Hepatic stellate cell (primary cell): ENCODE results near the gene HAGH.
"Not testable (repeated sequence)": the region's sequence is repeated elsewhere in the genome, so short reads cannot be mapped to it uniquely, and the experiment has no call there.

Experiments used
- DNase-seq: peaks from one replicate; pipeline ENCODE4 v3.0.0; 2011; ENCODE audit warnings: low spot score

HAGH gene

DNA sequence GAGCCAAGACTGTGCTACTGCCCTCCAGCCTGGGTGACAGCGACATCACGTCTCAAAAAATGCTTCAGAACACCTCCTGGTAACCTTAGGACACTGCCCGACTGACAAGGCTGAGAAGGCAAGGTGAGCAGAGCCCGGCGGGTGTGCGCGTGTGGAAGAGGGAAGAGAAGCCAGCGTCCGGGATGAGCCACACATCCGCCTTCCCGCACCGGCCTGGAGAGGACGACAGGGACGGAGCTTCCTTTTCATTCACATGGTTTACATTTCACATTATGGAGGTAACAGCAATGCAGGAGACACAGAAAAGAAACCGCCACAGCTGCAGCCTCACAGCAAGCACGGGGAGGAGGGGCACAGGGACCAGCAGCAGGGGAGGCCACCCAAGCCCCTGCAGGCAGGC lies 16.5 kb downstream of the HAGH start:
- no peak for DNase-seq

- DNase-seq: no peak
Measured at GRCh38 chr16:1809281-1809801, 17.3 kb downstream of the HAGH start.

GRCh38 chr16:1808691-1809090 lies 17.9 kb downstream of the HAGH start:
- no peak for DNase-seq

GRCh38 chr16:1807626-1808025 lies 19.0 kb downstream of the HAGH start:
- no peak for DNase-seq

GRCh38 chr16:1800701-1801100 lies 25.9 kb downstream of the HAGH start:
- no peak for DNase-seq

- not testable (repeated sequence) for DNase-seq
Measured at GRCh38 chr16:1799263-1799662, 27.4 kb downstream of the HAGH start.

DNA sequence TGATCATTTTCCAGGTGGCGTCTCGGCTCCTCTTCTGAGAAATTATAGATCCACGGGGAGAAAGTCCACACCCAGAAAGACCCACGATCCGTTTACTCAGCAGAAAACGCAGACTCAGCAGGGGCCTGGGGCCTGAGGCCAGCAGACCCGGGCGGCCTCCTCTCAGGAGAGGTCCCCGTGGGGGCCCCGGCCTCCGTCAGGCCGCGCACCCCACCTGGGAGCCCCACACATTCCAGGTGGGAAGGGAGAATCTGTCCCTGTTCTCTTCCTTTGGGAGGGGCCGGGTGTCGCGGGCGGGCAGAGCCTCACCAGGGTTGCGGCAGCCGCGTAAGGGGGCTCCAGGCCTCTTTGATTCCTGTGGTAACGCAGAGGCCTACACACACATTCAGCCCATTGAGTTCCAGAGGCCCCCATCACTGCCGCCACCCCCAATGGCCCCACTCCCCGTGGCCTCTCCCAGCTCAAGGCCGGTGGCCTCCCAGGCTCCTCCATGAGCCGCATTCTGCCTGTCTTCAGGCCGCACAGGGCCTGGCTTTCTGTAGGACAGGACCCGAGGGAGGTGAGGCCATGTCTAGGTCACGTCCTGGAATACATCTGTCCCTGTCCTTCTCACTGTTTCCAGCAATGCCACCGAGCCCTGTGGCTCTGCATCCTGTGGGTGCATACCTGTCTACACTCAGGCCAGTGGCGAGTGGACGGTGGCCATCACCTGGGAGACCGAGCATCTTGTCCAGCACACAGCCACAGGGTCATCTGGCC lies 31.5 kb downstream of the HAGH start:
- no peak for DNase-seq

- DNase-seq: no peak
Measured at GRCh38 chr16:1794221-1794871, 32.3 kb downstream of the HAGH start.

DNA sequence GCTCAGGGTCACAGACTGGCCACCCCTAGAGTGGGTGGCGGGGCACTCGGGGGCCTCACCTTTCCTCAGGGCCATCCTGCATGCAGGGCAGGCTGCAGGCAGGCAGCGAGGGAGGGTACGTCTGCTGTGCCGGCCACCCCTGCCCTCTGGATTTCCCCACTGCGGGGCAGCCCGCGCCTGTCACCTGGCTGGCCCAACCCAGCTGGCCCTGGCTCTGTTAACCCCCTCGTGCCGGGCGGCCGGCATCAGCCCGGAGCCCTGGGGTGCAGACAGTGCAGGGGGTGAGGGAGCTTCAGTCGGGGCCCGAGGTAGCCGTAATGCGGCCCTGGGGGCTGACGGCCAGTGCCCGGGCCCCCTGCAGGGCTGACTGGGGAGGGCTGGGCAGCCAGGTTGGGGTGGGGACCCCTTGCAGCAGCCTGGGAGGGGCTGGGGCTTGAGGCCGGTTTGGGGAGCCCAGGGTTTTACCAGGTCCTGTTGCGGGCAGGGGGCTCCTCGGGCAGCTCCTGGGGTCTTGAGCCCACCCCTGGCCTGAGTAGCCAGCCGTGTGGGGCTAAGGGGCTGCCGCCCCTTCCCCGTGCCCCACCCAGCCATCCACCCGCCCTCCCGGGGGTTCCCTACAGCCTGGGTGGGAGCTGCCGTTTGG lies 32.9 kb downstream of the HAGH start, which contains the start of gene IGFALS:
Gene IGFALS, minus strand, starts transcription at position 128 of the 643 bp plus-strand sequence. Its CDS starts 53 bp downstream, at position 75.
- no peak for DNase-seq

DNA sequence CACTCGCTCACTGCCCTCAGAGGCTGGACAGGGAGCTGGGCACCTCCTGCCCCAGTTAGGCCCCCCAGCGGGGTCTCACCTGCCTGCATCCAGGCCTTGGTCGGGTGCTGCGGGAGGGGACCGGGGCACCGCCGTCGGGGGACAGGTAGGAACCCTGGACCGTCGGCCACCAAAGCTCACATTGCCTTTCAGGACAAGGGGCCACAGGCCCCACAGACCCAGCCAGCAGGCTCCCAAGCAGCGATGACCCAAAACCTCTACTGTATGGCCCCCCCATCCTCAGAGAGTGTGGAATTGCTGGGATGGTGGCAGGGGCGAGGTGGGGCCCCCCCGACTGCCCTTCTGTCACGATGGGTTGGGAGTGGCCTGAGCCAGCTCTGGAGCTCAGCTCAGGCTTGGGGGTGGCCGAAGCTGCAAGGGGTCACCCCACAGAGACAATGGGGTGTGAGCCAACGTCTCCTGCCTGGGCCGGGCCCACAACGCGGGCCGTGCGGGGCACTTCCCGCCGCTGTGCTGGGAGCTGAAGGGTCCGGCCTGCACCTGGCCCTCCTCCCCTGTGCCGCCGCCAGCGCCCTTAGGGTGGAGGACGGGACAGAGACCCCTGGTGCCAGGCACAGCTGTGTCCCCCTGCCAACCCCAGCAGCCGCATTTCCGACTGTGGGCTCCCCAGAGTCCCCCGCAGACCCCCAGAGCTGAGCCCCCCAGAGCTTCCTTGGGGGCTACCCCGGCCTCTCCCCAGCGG lies 33.6 kb downstream of the HAGH start:
- DNase-seq: no peak

- DNase-seq: no peak
Measured at GRCh38 chr16:1791943-1792812, 34.4 kb downstream of the HAGH start.

- no peak for DNase-seq
Measured at GRCh38 chr16:1791256-1791942, 35.2 kb downstream of the HAGH start.

DNA sequence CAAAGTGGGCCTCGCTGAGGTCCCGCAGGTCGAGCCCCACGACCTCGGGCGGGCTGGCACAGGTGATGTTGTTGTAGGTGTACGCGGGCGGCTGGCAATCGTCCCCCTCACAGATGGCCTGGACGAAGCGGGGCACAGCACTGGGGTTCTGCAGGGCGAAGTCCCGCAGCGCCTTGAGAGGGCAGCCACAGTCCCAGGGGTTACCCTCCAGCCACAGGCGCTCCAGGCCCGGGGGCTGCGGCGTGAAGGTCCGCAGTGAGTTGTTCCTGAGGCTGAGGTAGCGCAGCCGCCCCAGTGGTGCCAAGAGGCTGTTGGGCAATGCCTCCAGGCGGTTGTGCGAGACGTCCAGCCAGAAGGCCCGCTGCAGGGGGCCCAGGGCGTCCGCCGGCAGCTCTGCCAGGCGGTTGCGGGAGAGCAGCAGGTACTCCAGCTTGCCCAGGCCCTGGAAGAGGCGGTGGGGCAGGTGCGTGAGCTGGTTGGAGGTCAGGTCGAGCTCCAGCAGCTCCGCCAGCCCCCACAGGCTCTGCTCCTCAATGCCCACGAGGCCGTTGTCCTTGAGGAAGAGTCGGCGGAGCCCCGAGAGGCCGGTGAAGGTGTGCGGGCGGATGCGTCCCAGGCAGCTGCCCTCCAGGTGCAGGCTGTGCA lies 35.9 kb downstream of the HAGH start:
- no peak for DNase-seq

DNA sequence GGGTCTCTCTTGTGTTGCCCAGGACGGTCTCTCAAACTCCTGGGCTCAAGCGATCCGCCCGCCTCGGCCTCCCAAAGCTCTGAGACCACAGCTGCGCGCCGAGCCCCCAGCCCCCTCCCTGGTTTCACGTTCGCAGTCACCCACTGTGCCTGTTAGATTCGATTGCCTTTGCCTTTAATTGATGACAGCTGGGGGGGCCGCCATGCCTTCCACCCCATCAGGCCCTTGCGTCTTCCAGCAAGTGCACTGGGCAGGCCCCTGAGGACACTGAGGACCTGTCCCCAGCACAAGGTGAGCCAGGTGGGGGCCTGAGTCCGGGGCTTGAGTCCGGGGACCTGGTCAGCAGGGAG lies 36.4 kb downstream of the HAGH start:
- no peak for DNase-seq

- no peak for DNase-seq
Measured at GRCh38 chr16:1789643-1790045, 37.0 kb downstream of the HAGH start.

DNA sequence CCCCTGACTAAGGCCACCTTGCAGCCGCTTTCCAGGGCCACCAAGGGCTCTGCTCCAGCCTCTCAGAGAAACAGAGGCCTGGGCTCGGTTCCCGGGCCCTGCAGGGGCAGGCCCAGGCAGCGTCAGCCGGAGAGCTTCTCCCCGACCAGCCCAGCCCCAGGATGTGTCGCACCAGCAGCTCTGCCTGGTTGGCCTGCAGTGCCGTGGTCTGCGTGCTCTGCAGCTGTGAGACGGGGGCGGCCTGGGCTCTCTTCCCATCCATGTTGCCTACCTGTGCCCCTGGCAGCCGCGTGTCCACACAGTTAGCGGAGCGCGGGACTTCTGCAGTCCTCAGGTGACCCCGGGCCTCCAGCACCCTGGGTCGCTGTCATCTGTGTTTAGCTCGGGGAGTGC lies 37.9 kb downstream of the HAGH start:
- no peak for DNase-seq

DNA sequence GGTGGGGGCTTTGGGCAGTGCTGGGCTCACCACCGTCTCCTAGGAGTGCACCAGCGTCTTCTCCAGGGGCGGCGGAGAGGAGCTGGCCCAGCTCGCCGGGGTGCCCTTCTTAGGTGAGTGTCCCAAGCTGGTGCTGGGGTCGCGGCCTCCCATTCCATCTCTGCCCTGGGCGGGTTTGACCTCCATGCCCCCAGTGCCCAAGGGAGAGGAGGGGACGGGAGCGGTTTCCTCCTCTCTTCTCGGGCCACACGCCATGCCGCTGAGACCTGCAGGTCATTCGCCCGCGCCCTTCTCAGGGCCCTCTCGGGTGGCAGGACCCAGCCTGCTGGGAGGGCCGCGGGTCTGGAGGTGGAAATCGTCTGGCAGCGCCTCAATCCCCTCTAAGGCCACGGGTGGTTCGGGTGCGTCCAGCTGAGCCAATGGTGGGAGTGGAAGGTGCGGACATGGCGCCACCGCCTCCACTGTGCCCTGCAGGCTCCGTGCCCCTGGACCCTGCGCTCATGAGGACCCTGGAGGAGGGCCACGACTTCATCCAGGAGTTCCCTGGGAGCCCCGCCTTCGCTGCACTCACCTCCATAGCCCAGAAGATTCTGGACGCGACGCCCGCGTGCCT lies 38.4 kb downstream of the HAGH start:
- DNase-seq: no peak

DNA sequence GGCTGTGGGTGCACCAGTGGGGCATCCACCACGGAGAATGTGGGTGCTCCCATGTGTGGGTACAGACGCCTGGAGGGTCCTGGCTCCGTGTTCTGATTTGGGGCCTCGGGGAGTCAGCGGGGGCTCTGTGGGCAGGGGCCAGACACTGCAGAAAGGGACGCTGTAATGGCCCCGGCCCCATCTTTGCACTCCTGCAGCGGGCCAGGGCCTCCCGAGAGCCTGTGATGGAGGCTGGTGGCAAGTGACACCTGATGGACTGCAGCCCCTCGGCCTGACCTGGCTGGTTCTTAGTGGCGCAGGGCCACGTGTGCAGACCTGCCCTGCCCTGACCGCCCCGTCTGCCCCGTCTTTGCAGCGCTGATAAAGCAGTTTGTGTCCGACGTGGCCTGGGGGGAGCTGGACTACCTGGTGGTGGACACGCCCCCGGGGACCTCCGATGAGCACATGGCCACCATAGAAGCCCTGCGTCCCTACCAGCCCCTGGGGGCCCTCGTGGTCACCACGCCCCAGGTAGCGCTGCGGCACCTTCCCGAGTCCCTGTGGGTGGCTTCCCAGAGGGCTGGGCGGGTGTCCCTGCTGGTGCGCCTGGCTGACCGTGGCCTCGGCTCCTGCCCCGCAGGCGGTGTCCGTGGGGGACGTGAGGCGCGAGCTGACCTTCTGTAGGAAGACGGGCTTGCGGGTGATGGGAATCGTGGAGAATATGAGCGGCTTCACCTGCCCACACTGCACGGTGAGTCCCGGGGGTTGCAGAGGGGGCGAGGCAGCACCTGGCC lies 39.1 kb downstream of the HAGH start:
- DNase-seq: no peak

DNA sequence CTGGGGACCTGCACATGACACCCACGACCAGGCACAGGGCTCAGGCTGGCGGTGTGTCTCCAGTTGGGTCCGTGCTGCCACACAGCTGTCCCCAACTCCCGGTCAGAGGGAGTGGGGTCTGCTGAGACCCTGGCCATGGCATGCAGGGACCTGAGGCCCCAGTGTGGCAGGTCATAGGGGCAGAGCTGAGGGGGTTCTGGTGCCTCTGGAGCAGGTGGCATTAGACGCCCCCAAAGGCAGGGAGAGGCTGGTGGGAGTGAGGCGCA lies 39.6 kb downstream of the HAGH start:
- DNase-seq: no peak
